CD14-positive monocyte (primary cell): ENCODE results near the gene CENPU. TPM values are rescaled to one million over a fixed set of nuclear protein-coding genes. Genes with fewer than 3 reads are reported as not detected.

Experiments
- DNase-seq, 3 donors: peaks; one replicate each; pipeline ENCODE4 v3.0.0-alpha.2; 2011 to 2022
- H2AFZ ChIP-seq: 2 replicates; pipeline ENCODE4 v1.6.0; 2012; ENCODE audit warnings: mild to moderate bottlenecking, low read depth, low read length, inconsistent platforms; ENCODE audit not compliant: insufficient read depth, poor library complexity, severe bottlenecking
- H3K27ac ChIP-seq, 2 donors: 1 replicate in 1 of 2; 2 replicates in 1 of 2; pipeline ENCODE4 v1.5.1; 2012 to 2013; ENCODE audit warnings: low read length in 2 of 2, control low read depth in 1 of 2, inconsistent platforms in 1 of 2, low read depth in 1 of 2, mild to moderate bottlenecking in 1 of 2
- H3K27me3 ChIP-seq, 2 donors: one replicate each; pipeline versions ENCODE4 v1.6.0 to v1.6.1; 2011 to 2013; ENCODE audit warnings: low read length in 2 of 2; ENCODE audit not compliant: control insufficient read depth in 2 of 2, insufficient read depth in 2 of 2
- H3K36me3 ChIP-seq, 2 donors: replicated peaks in 1 of 2; 1 replicate in 1 of 2; 2 replicates in 1 of 2; pipeline versions ENCODE4 v1.5.1 to v1.6.1; 2012 to 2013; ENCODE audit warnings: low read length in 2 of 2, control low read depth in 1 of 2, inconsistent platforms in 1 of 2, mild to moderate bottlenecking in 1 of 2; ENCODE audit not compliant: insufficient read depth in 2 of 2, control insufficient read depth in 1 of 2
- H3K4me1 ChIP-seq, 2 donors: 1 replicate in 1 of 2; 2 replicates in 1 of 2; pipeline versions ENCODE4 v1.5.1 to v1.6.1; 2012 to 2013; ENCODE audit warnings: low read length in 2 of 2, control low read depth in 1 of 2, inconsistent platforms in 1 of 2, mild to moderate bottlenecking in 1 of 2, moderate library complexity in 1 of 2; ENCODE audit not compliant: insufficient read depth in 2 of 2, control insufficient read depth in 1 of 2
- H3K4me2 ChIP-seq: replicated peaks from 2 replicates; pipeline ENCODE3; 2012; ENCODE audit warnings: low read length, moderate library complexity, mild to moderate bottlenecking; ENCODE audit not compliant: poor library complexity, severe bottlenecking; ENCODE audit errors: extremely low read depth
- H3K4me3 ChIP-seq, 3 experiments: fragments of 200-600 bp in 1 of 3; sonication (generic) in 1 of 3; replicated peaks in 1 of 3; 1 replicate in 2 of 3; 2 replicates in 1 of 3; pipeline ENCODE4 v1.5.1; 2011 to 2013; ENCODE audit warnings: low read length in 3 of 3, mild to moderate bottlenecking in 3 of 3, control low read depth in 2 of 3, low read depth in 2 of 3, inconsistent platforms in 1 of 3, moderate library complexity in 1 of 3
- H3K79me2 ChIP-seq: 2 replicates; pipeline ENCODE4 v1.6.0; 2012; ENCODE audit warnings: mild to moderate bottlenecking, control low read depth, inconsistent platforms, low read length, moderate library complexity; ENCODE audit not compliant: insufficient read depth
- H3K9ac ChIP-seq: 2 replicates; pipeline ENCODE4 v1.6.0; 2017; ENCODE audit warnings: low read length, mild to moderate bottlenecking; ENCODE audit not compliant: insufficient read depth, poor library complexity, severe bottlenecking
- H3K9me3 ChIP-seq, 2 donors: replicated peaks in 1 of 2; 1 replicate in 1 of 2; 2 replicates in 1 of 2; pipeline versions ENCODE4 v1.5.1 to v1.6.1; 2012 to 2013; ENCODE audit warnings: low read length in 2 of 2, control low read depth in 1 of 2; ENCODE audit not compliant: control insufficient read depth in 1 of 2, insufficient read depth in 1 of 2
- H4K20me1 ChIP-seq: 2 replicates; pipeline ENCODE4 v1.6.0; 2012; ENCODE audit warnings: mild to moderate bottlenecking, low read length, control low read depth, moderate library complexity; ENCODE audit not compliant: insufficient read depth
- H3K27ac Mint-ChIP-seq, 7 donors: one replicate each; pipeline ENCODE4 v1.8.0; 2020; ENCODE audit warnings: mild to moderate bottlenecking in 7 of 7, mixed read lengths in 7 of 7, moderate library complexity in 6 of 7, inconsistent platforms in 2 of 7
- H3K27me3 Mint-ChIP-seq, 3 donors: one replicate each; pipeline ENCODE4 v1.8.0; 2021 to 2022; ENCODE audit warnings: low read depth in 3 of 3, mild to moderate bottlenecking in 3 of 3, mixed read lengths in 3 of 3, moderate library complexity in 3 of 3, inconsistent platforms in 1 of 3
- H3K36me3 Mint-ChIP-seq, 2 donors: one replicate each; pipeline ENCODE4 v1.8.0; 2020; ENCODE audit warnings: mixed read lengths in 2 of 2, inconsistent platforms in 1 of 2, mild to moderate bottlenecking in 1 of 2
- H3K4me1 Mint-ChIP-seq: one replicate; pipeline ENCODE4 v1.8.0; 2020; ENCODE audit warnings: mild to moderate bottlenecking, mixed read lengths
- H3K4me3 Mint-ChIP-seq, 2 donors: one replicate each; pipeline ENCODE4 v1.8.0; 2020; ENCODE audit warnings: mild to moderate bottlenecking in 2 of 2, mixed read lengths in 2 of 2, moderate library complexity in 1 of 2
- H3K9me3 Mint-ChIP-seq, 7 donors: one replicate each; pipeline ENCODE4 v1.8.0; 2020 to 2022; ENCODE audit warnings: mixed read lengths in 7 of 7, mild to moderate bottlenecking in 6 of 7, moderate library complexity in 6 of 7, inconsistent platforms in 2 of 7
- WGBS: methylation state at CpG from one replicate; pipeline ENCODE4 v1.1.5; 2013; ENCODE audit warnings: missing lambda C conversion rate; ENCODE audit not compliant: insufficient coverage; 5-methylcytosine and 5-hydroxymethylcytosine counted together
- intact Hi-C, 2 donors: fragments of 100-400 bp; cut with micrococcal nuclease; formaldehyde crosslinking; loops; one replicate each; pipeline versions ENCODE4 v1.15.0 to v1.15.1; 2023
- polyA plus RNA-seq, 3 donors: library from polyadenylated mRNA; depleted of rRNA in 1 of 3; unstranded in 2 of 3; stranded (reverse) in 1 of 3; fragments of 300-500 nt in 2 of 3; fragments of >200 nt in 1 of 3; fragmentation: Illumina TruSeq in 2 of 3; gene quantifications; 1 replicate in 2 of 3; 2 replicates in 1 of 3; pipeline ENCODE4 v1.2.3, GENCODE V29; 2012 to 2021
- TF ChIP-seq, protein P1 (sequence below): fragments of 200-600 bp; IDR thresholded peaks from one replicate; pipeline ENCODE4 v1.8.0; 2022; ENCODE audit warnings: antibody characterized with exemption, mild to moderate bottlenecking

The CENPU gene
- polyA plus RNA-seq, 3 donors: 1.2 to 1.6 (median 1.5) TPM

DNA sequence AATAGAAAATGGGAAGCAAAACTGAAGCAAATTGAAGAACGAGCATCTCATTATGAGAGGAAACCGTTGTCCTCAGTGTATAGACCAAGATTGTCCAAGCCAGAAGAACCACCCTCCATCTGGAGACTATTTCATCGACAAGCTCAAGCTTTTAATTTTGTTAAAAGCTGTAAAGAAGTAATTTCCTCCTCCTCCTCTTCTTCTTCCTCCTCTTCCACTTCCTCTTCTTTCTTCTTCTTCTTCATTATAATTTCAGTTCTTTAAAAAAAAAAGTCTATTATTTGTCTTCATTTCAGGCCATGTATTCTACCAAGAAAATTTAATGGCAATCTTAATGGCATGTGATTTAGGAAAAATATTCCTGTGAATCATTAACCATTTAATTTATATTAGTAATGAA, 76.8 kb downstream of the CENPU start:
- Histone ChIP-seq H2AFZ (no peak overlapping the region), H3K4me3 (peak overlapping the region in 1 of 3 experiments; percentile 30), H3K27ac (peak overlapping the region in 1 of 2 donors; percentile 51), H3K79me2 (peaks cover 4% of the 10 kb centered on the region), H3K9me3 (no peaks in the 10 kb centered on the region), H3K4me2 (peak overlapping the region; percentile 45), H3K27me3 (no peaks in the 10 kb centered on the region), H3K36me3 (peaks cover 3 to 4% of the 10 kb centered on the region in 2 donors), H3K4me1 (peaks cover 13 to 26% of the 10 kb centered on the region in 2 donors), H3K9ac (no peak overlapping the region), H4K20me1 (no peaks in the 10 kb centered on the region)
- H3K27me3 Mint-ChIP-seq: peaks cover 0 to 1% (median 0%) of the 10 kb centered on the region in 3 donors
- peaks cover 27% of the 10 kb centered on the region for H3K4me1 Mint-ChIP-seq
- TF ChIP-seq, protein P1, sequence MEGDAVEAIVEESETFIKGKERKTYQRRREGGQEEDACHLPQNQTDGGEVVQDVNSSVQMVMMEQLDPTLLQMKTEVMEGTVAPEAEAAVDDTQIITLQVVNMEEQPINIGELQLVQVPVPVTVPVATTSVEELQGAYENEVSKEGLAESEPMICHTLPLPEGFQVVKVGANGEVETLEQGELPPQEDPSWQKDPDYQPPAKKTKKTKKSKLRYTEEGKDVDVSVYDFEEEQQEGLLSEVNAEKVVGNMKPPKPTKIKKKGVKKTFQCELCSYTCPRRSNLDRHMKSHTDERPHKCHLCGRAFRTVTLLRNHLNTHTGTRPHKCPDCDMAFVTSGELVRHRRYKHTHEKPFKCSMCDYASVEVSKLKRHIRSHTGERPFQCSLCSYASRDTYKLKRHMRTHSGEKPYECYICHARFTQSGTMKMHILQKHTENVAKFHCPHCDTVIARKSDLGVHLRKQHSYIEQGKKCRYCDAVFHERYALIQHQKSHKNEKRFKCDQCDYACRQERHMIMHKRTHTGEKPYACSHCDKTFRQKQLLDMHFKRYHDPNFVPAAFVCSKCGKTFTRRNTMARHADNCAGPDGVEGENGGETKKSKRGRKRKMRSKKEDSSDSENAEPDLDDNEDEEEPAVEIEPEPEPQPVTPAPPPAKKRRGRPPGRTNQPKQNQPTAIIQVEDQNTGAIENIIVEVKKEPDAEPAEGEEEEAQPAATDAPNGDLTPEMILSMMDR: no peak
- H3K27ac Mint-ChIP-seq: peak overlapping the region in 3 of 7 donors; percentile 28 to 71 (median 66)
- peaks cover 0 to 2% (median 0%) of the 10 kb centered on the region in 7 donors for H3K9me3 Mint-ChIP-seq
- no CpG with 5 or more reads among the region's 3 CpGs for WGBS
- H3K4me3 Mint-ChIP-seq: peak overlapping the region in 1 of 2 donors; percentile 18
- peaks cover 11 to 13% of the 10 kb centered on the region in 2 donors for H3K36me3 Mint-ChIP-seq
- DNase-seq: no peak
- intact Hi-C loops: loop anchor here in 1 of 2 donors (10.0 kb wide), 1 partner anchor 1152 kb away; the partner anchor contains the start of gene ING2

DNA sequence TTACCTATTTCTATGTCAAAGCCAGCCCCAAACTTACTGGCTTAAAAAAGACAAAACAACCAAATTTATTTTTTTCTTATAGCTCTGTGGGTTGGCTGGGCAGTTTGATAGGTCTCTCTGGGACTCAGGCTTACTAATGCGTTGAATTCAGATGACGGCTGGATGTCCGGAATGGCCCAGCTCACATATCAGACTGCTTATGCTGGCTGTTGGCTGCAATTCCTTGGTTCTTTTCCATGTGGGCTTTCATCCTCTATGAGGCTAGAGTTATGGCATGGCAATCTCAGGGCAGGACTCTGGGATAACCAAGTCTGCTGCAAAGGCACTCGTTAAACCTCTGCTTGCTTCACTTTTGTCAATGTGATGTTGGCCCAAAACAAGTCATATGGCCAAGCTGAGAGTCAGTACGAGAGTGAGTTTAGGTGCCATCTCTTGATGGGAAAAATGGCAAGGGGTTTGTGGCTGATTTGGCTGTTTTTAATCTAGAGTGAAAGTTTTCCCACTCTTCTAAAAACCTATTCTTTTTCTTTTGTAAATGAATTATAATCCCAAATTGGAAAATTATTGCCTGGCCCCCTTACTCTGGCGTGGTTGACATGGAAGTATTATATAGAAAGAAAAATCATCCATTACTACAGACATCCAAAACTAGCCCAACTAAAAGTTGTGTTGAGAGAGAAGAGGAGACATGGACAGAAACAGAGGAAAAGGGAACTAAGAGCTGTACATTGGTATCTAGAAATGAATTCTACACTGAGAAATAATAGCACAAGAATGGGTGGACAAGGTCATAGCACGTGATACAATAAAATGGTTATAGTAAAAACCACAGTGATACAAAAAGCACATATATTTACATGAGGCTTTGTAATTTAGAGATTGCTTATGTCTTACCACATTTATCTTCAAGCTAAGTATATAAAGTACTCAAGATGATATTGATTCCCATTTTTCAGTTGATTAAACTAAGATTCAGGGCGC, 77.7 kb downstream of the CENPU start:
- Histone ChIP-seq H2AFZ (no peak overlapping the region), H3K27ac (peak overlapping the region in 1 of 2 donors; percentile 51), H3K27me3 (no peaks in the 10 kb centered on the region), H3K79me2 (peaks cover 5% of the 10 kb centered on the region), H3K4me3 (no peak overlapping the region), H3K36me3 (peaks cover 3 to 4% of the 10 kb centered on the region in 2 donors), H3K4me1 (peaks cover 13 to 29% of the 10 kb centered on the region in 2 donors), H3K9me3 (no peaks in the 10 kb centered on the region), H3K4me2 (peak overlapping the region; percentile 45), H3K9ac (no peak overlapping the region), H4K20me1 (no peaks in the 10 kb centered on the region)
- peaks cover 29% of the 10 kb centered on the region for H3K4me1 Mint-ChIP-seq
- H3K27ac Mint-ChIP-seq: peak overlapping the region in 3 of 7 donors; percentile 0 to 74 (median 24)
- H3K36me3 Mint-ChIP-seq: peaks cover 11 to 13% of the 10 kb centered on the region in 2 donors
- peaks cover 0 to 2% (median 0%) of the 10 kb centered on the region in 7 donors for H3K9me3 Mint-ChIP-seq
- no peak for DNase-seq
- intact Hi-C loops: loop anchor here in 1 of 2 donors (10.0 kb wide), 1 partner anchor 1151 kb away; the partner anchor contains the start of gene ING2
- TF ChIP-seq, protein P1: no peak
- WGBS: 100% methylated on average over 5 of the region's 8 CpGs
- no peak overlapping the region for H3K4me3 Mint-ChIP-seq
- H3K27me3 Mint-ChIP-seq: peaks cover 0 to 1% (median 0%) of the 10 kb centered on the region in 3 donors
